Forelimb muscle (tissue), 1 donor: ENCODE data around the gene PGM5. TPM values are rescaled to one million over a fixed set of nuclear protein-coding genes. Genes with fewer than 3 reads are reported as not detected.
"Not testable (repeated sequence)": the region's sequence is repeated elsewhere in the genome, so short reads cannot be mapped to it uniquely, and the experiment has no call there.

ENCODE experiments used
- DNase-seq: peaks from one replicate; pipeline ENCODE4 v3.0.0-alpha.2; 2013; ENCODE audit warnings: low read depth
- polyA plus RNA-seq: library from polyadenylated mRNA; unstranded; fragments of 120-200 nt; gene quantifications from one replicate; pipeline ENCODE4 v1.2.1, GENCODE V29; 2013; ENCODE audit not compliant: insufficient read length

The PGM5 gene
- 49.0 TPM for polyA plus RNA-seq

DNA sequence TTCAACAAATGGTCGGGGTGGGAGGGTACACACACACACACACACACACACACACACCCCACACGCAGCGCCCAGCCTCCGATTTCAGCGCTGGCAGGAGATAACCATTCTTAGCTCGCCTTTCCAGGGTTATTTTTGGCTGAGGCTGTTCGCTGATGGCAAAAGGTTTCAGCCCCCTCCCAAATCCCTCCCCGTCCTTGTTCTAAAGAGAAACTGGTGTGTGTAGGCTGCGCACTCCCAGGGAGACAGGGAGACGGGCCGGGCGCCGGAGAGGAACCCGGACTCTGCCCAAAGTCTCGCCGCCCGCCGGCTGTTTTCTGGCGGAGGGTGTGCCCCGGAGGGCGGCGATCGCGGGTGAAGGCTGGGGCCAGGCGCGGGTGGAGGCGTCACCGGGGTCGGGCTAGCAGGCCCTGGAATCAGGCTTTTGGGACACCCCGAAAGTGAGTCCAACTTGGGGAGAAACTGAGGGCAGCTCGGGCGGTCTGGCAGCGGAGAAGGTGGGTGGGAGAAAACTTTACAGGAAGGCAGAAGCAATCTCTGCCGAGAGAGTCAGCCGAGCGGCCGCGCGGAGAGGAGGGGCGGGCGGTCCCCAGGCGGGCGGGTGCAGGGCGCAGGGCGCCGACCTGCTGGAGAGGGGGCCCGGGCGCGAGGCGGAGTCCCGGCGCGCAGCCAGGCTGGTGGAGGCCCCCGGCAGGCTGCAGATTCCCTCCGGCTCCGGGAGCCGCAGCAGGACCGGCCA, at the start of gene PGM5:
PGM5 (plus strand) TSS at position 232 of the 739 bp plus-strand sequence. CDS start 517 bp downstream, outside the sequence.
- not testable (repeated sequence) for DNase-seq

GRCh38 chr9:68307127-68307526, 49.3 kb upstream of the PGM5 start:
- DNase-seq, result not testable (repeated sequence)

DNA sequence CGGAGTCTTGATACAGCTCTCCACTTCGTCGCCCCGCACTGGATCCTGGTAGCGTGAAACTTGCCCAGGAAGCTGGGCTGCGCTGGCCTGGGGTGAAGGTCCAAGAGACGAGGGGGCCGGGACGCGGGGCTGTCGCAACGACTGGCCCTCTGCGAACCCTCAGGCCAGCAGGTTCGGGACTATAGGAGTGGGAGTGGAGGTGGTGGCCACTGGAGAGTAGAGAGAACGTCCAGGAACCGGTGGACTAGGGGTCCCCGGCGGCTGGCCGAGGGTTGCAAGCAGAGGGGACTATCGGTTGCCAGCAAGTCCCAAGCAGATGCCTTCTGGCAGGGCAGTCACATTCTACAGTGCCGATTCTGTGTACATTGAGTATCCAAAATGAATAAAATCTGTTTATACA, 48.8 kb upstream of the PGM5 start:
- not testable (repeated sequence) for DNase-seq

DNA sequence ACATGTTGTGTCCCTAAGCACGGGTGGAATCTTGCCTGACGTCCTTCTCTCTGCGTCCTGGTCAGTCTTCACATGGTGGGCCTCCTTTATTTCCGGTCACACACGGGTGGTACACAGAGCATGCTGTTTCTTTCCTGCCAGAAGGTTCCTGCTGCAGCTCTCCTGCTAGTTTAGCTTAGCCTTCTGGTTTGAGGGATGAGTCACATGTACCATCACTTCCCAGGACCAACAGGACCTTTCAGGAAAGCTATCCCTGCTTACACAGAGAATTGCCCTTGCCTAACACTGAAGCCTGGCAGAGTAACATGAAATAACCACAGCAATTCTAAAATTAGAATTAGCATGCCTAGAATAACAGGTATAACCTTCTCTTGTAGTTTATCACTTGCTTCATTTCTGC, 45.2 kb upstream of the PGM5 start:
- DNase-seq, result not testable (repeated sequence)

DNA sequence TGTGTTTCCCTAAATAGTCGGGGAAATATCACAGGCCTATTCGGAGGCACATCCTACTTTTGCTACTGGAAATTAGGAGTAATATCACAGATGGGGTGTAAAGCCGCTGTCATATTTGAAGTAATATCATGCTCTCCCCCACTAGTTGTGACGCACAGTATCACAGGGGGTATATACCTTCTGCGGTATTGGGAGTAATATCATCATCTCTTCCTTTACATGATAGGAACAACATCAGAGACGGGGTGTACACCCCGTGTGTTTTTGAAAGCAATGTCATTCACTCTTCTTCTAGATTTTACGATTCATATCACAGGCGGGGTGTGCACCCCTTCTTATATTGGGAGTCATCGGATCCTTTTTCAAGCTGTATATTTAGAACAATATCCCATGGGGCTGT, 38.2 kb upstream of the PGM5 start:
- not testable (repeated sequence) for DNase-seq

GRCh38 chr9:68323749-68324148, 32.7 kb upstream of the PGM5 start:
- not testable (repeated sequence) for DNase-seq

DNA sequence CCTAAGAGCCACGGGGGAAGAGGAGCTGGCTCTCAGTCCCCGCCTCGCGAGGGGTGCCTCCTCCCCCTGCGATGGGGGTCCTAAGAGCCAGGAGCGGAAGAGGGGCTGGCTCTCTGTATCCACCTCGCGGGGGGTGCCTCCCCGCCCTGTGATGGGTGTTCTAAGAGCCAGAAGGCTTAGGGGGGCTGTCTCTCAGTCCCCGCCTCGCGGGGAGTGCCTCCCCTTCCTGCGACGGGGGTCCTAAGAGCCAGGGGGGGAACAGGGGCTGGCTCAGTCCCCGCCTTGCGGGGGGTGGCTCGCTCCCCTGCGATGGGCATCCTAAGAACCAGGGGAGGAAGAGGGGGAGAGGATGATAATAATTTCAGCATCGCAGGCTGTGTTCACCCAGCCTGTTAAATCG, 31.9 kb upstream of the PGM5 start:
- not testable (repeated sequence) for DNase-seq

GRCh38 chr9:68329106-68329505, 27.3 kb upstream of the PGM5 start:
- DNase-seq, result not testable (repeated sequence)

GRCh38 chr9:68330531-68331173, 25.8 kb upstream of the PGM5 start:
- DNase-seq, result not testable (repeated sequence)

DNA sequence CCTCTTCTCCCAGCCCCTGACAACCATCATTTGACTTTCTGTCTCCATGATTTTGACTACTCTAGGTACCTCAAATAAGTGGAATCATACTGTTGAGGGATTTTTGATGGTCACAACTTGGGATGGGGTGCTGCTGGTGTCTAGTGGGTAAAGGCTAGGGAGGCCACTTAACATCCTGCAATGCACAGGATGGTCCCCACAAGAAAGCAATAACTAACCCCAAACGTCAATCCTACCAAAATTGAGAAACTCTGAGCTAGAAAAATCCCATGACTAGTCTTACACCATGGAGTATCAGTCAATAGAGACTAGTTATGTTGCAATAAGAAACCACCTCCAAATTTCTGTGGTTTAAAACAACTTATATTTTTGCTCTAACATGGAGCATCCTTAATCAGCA, 24.3 kb upstream of the PGM5 start:
- DNase-seq, result not testable (repeated sequence)

DNA sequence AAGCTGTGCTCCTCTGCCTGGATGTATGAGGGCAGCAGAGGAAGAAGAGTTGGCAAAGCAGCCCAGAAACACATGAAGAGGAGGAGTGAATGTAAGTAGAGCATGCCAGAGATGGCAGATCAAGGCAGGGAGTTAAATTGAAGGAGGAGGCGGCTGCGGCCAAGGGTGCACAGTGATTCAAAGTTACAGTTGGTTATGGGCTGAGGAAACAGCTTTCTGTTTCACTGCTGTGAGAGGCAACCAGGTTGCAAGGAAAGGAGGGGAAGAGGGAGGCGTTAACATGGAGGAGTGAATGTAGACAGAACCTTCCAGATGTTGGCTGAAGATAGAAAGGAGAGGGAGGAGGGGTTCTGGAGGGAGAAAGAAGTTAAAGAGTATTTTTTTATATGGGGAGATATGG, 20.5 kb upstream of the PGM5 start:
- not testable (repeated sequence) for DNase-seq

- not testable (repeated sequence) for DNase-seq
Measured at GRCh38 chr9:68336639-68337339, 19.6 kb upstream of the PGM5 start.

DNA sequence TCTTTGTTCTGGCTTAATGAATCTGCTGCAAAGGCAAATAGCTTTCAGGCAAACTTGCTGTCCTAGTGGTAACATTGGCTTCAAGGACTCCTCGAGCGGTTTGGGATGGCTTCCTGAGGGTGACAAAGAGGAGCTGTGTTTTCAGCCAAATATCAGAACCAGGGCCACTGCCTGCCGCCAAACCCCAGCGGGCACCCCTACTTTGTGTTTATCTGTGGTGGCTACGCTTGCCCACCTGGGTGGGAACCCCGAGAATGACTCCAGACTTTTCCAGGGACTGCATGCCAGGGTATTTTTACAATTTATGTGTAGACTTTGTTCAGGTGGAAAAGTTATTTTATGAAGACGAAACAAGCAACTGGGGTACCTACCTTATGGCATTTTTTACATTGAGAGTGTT, 18.4 kb upstream of the PGM5 start:
- DNase-seq, result not testable (repeated sequence)

DNA sequence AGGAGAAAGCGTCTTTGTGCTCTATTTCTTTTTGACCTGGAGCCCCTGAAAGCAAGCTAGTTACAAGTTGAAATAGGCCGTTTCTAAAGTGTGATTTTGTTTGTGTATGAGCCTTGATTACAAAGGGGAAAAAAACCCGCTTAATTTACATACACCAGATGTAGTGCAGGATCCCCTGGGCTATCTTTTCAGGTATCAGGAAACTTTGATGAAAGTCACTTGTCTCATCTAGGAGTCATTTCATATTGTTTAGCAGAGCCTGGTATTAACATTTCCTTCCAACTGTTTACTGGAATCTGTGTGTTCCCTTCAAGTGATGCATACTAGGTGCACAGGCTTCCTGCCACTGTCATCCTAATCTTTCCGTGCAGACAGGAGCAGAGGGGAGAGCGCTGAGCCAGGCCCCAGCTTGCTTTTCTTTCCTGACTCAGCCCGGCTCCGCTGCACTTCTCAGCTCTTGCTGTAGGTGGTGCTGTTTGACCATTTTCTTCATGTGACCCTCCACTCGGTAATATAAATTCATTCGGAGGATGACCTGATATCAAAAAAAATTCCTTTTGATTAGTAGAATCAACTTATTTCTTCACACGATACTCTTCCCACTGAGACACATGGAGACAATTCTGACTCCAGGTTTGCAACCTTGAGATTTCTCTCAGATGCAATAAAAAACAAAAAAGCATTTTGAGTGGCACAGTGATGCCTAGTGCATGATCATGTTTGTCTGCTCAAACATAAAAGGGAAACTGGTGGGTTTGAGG, 14.0 kb upstream of the PGM5 start:
- not testable (repeated sequence) for DNase-seq

GRCh38 chr9:68343242-68343641, 13.2 kb upstream of the PGM5 start:
- DNase-seq, result not testable (repeated sequence)

DNA sequence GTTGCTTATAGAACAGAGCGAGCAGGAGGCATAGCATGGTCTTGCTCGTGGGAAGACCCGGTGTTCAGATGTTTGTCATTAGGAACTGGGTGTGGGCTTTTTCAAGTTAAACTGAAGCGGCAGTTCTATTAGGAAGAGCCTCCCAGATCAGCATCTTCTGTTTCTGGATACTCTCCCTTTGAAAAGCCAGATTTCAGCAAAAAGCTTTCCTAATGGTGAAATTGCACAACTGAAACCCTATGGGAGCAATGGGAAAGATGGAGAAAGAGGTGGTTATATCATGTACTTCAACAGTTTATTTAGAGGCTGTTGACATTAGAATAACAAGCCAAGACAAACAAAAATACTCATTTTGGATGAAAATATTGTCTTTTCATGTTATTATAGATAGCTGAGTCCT, 12.4 kb upstream of the PGM5 start:
- DNase-seq, result not testable (repeated sequence)

GRCh38 chr9:68351689-68352088, 4.7 kb upstream of the PGM5 start:
- not testable (repeated sequence) for DNase-seq

- not testable (repeated sequence) for DNase-seq
Measured at GRCh38 chr9:68355993-68356379, 425 bp upstream of the PGM5 start.

GRCh38 chr9:68357119-68357714, 806 bp downstream of the PGM5 start:
- DNase-seq, result not testable (repeated sequence)

DNA sequence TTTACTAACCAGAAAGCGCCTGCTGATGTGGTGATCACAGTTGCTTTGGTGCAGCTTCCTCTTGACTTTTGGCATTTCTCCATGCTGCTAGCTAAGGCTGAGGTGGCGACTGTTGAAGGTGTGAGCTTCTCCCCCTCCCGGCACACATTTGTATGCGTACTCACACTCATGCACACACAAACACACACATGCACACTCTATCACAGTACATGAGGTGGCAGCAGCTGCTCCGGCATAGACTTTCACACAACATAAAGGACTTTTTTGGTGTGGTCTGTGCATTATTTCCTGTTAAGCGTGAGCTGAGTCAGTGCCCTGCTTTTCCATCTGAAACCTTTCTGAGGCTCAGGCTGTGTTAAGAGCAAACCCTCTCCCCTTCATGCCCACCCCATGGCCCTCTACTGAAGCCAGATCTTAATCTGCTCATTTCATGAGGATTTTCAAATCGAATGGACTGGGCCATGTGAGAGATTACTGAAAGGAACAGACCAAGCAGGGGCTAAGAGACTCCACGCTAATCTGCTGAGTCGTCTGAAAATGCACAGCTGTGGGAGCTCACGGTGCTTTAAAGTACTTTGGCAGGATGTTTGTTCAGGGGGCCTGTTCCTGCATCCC, 10.6 kb downstream of the PGM5 start:
- not testable (repeated sequence) for DNase-seq

DNA sequence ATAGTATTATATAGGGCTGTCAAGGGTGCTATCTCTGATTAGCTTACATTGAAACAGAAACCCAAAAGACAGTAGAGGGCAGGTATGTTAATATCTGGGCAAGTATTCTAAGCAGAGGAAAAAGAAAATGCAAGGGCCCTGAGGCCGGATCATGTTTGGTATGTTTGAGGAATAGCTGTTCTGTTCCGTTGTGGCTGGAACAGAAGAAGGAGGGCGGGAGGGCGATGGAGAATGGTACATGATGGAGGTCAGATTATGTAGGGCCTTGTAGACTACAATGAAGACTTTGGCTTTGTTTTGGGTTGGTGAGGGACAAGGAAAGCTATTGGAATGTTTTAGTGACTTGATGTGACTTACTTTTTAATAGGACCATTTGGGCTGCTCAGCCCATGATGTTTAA, 19.4 kb downstream of the PGM5 start:
- DNase-seq, result not testable (repeated sequence)
